ENCODE results near the gene TLE3.

TLE3 gene

GRCh38 chr15:70025413-70026296 lies 72.1 kb downstream of the TLE3 start:
- no peak for DNase-seq

- DNase-seq, result no peak
These were observed 73.2 kb downstream of the TLE3 start for GRCh38 chr15:70024521-70024920.

DNA sequence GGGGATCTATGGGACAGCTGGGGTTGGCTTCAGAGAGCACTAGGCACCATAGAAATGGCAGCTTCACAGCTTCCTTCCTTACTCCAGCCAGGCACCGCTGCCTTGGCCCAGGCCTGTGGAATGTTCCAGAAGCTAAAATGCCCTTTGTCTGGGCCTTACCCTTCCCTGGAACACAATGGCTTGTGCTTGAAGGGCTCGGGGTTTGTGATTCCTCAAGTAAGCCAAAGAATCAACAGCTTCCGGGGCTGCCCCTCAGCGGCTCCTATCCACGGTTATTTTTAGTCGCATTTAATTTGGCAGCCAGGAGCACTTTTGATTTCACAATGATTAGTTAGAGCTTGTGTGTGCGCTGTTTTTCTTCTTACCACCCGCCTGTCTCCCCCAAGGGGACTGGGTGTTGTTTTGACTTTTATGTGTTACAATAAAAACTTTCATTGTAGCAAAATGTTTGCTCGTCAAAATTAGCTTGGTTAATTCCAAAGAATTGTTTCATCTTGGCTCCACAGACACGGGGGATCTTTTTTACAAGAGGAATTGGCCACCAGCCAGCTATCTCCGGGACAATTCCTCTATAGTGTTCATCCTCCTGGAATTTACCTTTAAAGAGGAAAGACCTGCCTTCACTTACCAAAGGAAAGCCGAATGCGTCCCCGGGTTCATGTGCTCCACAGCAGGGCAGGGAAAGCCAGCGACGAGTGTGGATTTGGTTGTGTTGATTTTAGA lies 73.8 kb downstream of the TLE3 start:
- no peak for DNase-seq

- DNase-seq, result peak; percentile 81
These were observed 74.5 kb downstream of the TLE3 start for GRCh38 chr15:70023064-70023768.

DNA sequence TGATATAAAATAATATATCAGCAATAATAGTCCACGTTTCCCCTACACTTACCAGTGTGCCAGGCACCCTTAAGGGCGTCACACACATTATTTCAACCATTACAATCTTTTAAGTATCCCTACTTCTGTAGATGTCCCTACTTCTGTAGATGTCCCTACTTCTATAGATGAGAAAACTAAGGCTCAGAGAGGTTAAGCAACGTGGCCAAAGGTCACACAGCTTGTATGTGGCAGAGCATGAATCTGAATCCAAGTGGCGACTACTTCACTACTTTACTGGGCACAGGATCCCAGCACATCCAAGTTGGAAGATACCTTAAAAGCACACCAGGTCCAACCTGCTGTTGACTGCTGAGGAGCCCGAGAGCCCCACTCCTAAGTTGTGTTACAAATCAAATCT lies 77.5 kb downstream of the TLE3 start:
- no peak for DNase-seq

DNA sequence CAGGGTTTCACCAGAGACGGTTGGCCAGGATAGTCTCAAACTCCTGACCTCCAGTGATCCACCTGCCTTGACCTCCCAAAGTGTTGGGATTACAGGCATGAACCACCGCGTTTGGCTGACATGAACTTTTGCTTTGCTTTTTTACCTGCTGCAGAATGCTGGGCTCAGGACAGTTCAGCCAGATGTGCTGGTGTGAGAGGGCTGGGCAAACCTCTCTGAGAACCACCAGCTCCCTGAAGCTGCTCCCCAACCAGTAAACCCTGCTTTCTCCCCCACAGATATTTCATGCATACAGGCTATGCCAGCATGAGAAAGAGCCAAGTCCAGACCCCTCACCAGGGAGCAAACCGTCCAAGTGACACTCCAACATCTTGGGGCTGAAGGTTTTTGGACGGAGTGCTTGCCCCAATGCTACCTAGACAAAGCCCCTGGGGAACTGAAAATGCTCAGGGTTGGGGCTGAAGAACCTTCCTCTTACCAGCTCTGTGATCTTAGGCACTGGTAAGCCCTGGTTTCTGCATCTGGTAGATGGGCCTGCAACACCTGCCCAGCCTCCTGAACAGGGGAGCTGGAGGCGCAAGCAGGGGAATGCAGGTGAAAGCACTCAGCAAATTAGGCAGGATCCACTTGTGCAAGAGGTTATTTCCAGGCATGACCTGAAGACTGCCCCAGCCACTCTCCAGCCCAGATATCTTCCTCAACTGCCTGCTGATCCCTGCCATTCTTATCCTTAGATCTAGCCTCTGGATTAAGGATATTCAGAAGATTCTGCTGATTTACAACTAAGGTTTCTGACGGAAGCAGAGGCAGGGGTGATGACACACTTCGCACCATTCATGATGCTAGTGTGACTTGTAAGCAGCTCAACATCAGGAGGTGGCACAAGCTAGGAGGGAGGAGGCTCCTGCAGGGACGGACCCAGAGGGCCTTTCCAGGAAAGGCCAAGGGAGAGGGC lies 78.8 kb downstream of the TLE3 start:
- no peak for DNase-seq

DNA sequence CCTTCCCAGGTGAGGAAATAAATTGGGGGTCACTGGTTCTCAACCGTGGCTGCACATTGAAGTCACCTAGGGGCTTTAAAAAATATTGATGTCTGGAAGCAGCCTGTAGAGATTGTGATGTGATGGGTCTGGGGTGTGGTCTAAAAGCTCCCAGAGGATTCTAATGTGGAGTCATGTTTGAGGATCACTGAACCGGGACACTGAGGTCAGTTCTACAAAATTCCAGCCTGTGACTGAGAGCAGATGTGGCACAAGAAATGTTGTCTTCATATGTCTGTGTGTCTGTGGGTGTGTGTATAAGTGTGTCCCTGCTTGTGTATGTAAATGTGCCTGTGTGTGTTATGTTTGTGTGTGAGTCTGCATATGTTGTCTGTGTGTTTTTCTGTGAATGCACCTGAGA lies 79.9 kb downstream of the TLE3 start:
- no peak for DNase-seq

GRCh38 chr15:70017025-70017424 lies 80.7 kb downstream of the TLE3 start:
- no peak for DNase-seq

DNA sequence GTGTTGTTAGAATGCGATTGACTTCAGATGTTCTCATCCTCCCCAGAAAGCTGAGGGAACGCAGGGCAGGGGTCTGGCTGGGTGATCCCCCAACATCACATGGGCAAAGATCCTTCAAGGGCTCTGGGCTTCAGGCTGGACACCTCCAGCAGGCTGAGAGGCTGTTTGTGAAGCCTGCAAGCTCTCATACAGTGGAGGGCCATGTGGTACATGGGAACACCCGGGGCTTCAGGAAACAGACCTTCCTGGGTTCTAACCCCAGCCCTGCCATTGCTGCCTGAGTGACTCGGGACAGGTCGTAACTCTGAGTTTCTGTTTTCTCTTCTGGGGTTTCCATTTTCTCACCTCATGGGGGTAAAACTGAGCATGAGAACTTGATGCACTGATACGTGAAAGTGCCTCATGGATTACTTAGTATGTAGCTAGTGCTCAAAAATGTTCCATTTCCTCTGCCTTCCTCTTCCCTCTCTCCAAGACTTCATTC lies 81.2 kb downstream of the TLE3 start:
- no peak for DNase-seq

- DNase-seq, result no peak
These were observed 82.7 kb downstream of the TLE3 start for GRCh38 chr15:70014860-70015490.

DNA sequence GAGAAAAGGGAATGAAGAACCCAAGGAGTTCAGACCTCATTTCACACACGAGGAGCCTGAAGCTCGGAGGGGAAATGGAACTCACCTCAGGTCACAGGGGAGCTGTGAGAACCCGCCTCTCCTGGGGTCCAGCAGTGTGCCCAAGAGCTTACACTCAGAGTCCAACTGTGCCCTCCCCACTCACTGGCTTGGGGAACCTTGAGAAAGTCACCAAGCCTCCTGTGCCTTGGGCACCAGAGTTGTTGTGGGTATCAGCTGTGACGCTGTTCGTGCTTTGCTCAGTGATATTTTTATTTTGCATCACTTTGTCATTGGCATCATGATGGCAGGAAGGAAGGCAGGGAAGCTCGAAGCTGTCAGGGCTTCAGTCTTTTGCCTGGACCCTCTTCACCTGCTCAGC lies 83.4 kb downstream of the TLE3 start:
- DNase-seq, result no peak

DNA sequence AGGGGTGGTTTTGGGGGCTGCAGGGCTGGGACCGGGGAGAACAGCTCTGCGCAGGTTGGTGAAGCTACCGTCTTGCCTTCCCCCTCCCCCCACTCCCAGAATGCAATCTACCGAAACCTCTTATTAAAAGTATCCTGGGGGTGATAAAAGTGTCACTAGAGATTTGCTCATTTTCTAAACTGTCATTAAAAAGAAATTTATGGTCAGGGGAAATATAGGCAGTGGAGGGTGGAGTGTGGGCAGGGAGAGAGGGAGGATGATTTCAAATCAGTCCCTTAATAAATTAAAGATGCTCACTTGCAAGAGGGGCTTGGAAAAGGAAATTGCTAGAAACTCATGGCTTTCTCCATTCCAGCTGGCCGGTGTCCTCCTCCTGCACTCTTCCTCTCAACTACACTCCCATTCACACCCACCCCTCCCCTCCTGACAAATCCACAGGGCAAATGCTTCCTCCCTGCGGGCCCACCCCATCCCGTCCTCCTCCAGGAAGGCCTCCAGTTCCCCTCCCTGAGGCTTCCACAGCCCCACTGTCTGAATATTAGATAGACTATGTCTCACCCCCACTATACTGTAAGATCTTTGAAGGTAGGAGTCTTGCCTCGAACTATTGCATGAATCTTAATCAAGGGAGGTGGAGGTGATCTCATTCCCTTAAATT lies 83.9 kb downstream of the TLE3 start:
- no peak for DNase-seq

GRCh38 chr15:70012895-70013294 lies 84.8 kb downstream of the TLE3 start:
- no peak for DNase-seq

DNA sequence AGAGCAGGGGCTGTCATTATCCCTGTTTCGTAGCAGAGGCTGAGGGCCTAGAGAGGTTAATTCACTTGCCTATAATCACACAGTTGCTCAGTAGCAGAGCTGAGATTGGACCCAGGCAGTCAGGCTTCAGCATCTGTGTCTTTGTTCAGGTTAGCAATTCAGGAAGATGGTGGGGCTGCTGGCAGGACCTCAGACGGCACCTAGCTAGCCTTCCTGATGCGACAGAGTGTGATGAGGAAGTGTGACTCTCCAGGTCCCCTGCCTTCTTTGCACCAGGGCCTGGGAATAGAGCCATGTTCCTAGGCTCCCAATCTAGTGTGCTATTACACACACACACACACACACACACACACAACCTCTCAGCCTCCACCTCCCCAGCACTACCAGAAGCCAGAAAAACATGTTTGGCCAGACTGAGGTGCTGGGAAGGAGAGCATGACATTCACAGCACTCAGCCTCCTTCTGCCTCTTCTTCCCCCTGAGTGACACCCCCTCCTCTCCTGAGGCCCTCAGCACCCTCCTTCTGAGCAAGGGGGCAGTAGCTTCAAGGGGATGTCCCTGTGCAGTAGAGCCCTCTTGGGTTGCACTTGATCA lies 88.9 kb downstream of the TLE3 start:
- no peak for DNase-seq

GRCh38 chr15:70006259-70007147 lies 91.2 kb downstream of the TLE3 start:
- DNase-seq, result no peak

DNA sequence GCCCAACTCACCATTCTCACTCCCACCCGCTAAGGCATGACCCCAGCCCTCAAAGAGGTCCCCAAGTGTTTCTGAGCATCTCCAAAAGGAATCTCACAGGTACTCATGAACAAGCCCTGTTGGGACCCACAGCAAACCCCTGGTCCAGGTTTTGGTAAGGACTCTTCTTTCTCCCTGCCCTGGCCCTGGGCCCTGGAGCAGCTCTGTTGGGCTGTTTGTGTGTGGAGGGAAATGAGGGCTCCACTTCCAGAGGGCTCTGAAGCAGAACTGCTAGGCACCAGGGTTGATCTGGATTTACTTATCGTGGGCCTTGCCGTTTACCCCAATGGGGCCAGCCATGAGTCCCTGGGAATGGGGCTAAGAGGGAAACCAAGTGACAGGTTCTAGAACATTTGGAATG lies 92.9 kb downstream of the TLE3 start:
- DNase-seq, result no peak

DNA sequence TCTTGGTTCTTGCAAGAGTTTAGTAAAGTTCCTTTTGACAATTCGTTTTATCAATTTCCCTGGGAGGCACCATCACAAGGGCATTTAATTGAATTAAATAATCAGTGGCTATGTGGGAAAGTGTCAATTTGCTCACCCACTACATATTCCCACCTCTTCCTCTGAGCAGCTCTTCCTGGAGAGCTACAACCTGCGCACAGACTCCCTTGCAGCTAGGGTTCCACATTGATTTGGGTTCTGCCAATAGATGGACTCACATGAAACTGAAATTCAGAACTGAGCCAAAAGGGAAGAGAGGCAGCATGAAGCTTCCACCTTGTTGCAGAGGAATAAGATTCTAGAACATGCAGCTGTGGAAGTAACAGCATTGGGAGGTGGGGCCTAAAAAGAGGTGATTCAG lies 94.8 kb downstream of the TLE3 start:
- DNase-seq, result no peak

DNA sequence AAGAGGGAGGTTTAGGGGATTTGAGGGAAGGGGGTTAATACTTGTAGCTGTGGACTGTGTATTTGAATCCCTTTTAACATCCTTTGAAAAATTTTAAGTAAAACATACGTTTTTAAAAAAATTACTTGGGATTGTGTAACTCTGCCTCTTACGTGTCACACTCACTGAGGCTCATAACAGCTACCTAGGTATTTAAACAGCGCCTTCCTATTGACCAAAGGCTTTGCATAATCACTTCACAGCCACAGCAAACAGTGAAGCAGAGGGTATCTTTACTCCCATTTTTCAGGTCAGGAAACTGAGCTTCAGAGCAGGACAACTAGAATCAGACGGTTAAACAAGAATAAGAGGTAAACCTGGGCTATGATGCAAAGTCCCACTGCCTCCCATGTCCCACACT lies 95.9 kb downstream of the TLE3 start:
- no peak for DNase-seq

DNA sequence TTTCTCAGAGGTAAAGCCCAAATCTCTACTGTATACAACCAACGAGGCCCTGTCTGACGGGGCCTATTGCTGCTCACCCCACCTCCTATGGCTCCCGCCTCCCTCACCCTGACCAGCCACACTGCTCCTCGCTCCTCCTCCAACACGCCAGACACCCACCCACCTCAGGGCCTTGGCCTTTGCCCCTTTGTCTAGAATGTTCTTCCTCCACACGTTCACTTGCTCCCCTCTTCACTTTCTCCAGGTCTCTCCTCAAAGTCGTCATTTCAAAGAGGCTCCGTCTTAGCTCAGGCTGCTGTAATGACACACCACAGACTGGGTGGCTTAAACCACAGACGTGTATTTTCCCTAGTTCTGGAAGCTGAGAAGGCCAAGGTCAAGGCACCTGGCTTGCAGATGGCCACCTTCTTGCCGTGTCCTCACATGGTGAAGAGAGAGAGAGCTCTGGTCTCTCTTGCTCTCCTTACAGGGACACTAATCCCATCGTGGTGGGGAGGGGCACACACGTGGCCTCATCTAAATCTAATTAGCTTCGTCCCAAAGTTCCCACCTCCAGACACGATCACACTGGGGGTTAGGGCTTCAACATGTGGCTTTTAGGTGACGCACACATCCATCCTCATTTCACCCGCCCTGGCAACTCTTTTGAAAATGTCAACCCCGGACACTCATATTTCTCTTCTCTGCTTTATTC lies 98.2 kb downstream of the TLE3 start:
- no peak for DNase-seq
